ENCODE results near the gene CREB3L4.
"Not testable (repeated sequence)": the region's sequence is repeated elsewhere in the genome, so short reads cannot be mapped to it uniquely, and the experiment has no call there.

CREB3L4 gene

GRCh38 chr1:153960206-153960605 is 7.5 kb upstream of the CREB3L4 start:
- DNase-seq: no peak

- DNase-seq: no peak
Observed at GRCh38 chr1:153961421-153961820, 6.3 kb upstream of the CREB3L4 start.

GRCh38 chr1:153962088-153963029 is 5.3 kb upstream of the CREB3L4 start:
- DNase-seq: no peak

GRCh38 chr1:153963030-153963849 is 4.5 kb upstream of the CREB3L4 start, which contains the start of gene SLC39A1:
Gene SLC39A1, minus strand, starts transcription at chr1:153963537. Its CDS starts 822 bp downstream, at chr1:153962715.
- peak; percentile 97 to 98 for DNase-seq

GRCh38 chr1:153963850-153964331 is 3.8 kb upstream of the CREB3L4 start:
- DNase-seq: peak in 1 of 2 experiments; percentile 64

GRCh38 chr1:153968000-153968363 is 280 bp downstream of the CREB3L4 start:
- no peak for DNase-seq

- DNase-seq: no peak
Observed at GRCh38 chr1:153968408-153968807, 706 bp downstream of the CREB3L4 start.

GRCh38 chr1:153968972-153969371 is 1.3 kb downstream of the CREB3L4 start:
- no peak for DNase-seq

- no peak for DNase-seq
Observed at GRCh38 chr1:153970346-153970745, 2.6 kb downstream of the CREB3L4 start.

- no peak for DNase-seq
Observed at GRCh38 chr1:153973071-153973470, 5.4 kb downstream of the CREB3L4 start.

- no peak for DNase-seq
Observed at GRCh38 chr1:153973525-153973924, 5.8 kb downstream of the CREB3L4 start.

- no peak for DNase-seq
Observed at GRCh38 chr1:153976819-153977249, 9.1 kb downstream of the CREB3L4 start.

- peak; percentile 90 to 91 for DNase-seq
Observed at GRCh38 chr1:153977250-153978240, 9.8 kb downstream of the CREB3L4 start, which contains the start of gene JTB. Gene JTB, minus strand, starts transcription at chr1:153977674. Its CDS starts 422 bp downstream, at chr1:153977252.

GRCh38 chr1:153978274-153978909 is 10.7 kb downstream of the CREB3L4 start:
- DNase-seq: no peak

- DNase-seq: not testable (repeated sequence)
Observed at GRCh38 chr1:153979091-153979490, 11.4 kb downstream of the CREB3L4 start.

- not testable (repeated sequence) for DNase-seq
Observed at GRCh38 chr1:153981735-153982134, 14.0 kb downstream of the CREB3L4 start.

GRCh38 chr1:153984123-153984894 is 16.6 kb downstream of the CREB3L4 start:
- DNase-seq: no peak

- DNase-seq: peak in 1 of 2 experiments; percentile 19
Observed at GRCh38 chr1:153985341-153985912, 17.7 kb downstream of the CREB3L4 start.

- no peak for DNase-seq
Observed at GRCh38 chr1:153985941-153986761, 18.4 kb downstream of the CREB3L4 start, which contains the start of gene RAB13. Gene RAB13, minus strand, starts transcription at chr1:153986339. Its CDS starts 103 bp downstream, at chr1:153986236.

Measured in Kasumi-1 (cell line).